H1 (cell line): ENCODE results near the gene COL20A1. TPM values are rescaled to one million over a fixed set of nuclear protein-coding genes. Genes with fewer than 3 reads are reported as not detected.

Source experiments
- CTCF ChIA-PET: fragments of 300-600 bp; sonication (Branson Sonifier 250); formaldehyde crosslinking; loops from one replicate; lab custom pipeline; 2021; ENCODE audit not compliant: partially characterized antibody; lab: Charles Lee
- POLR2A ChIA-PET: fragments of 300-600 bp; sonication (Branson Sonifier 250); formaldehyde crosslinking; loops from one replicate; lab custom pipeline; 2021; ENCODE audit warnings: inconsistent platforms; ENCODE audit not compliant: partially characterized antibody; lab: Charles Lee
- DNase-seq, 2 experiments: peaks; one replicate each; pipeline versions ENCODE4 v3.0.0 to v3.0.0-alpha.2; 2010 to 2022; ENCODE audit warnings: low spot score in 2 of 2, low read depth in 1 of 2, mixed read lengths in 1 of 2
- FAIRE-seq: peaks from 2 replicates; lab custom pipeline; 2011; peaks lifted over from hg19 to GRCh38; lab: Jason Lieb, UNC
- H2AFZ ChIP-seq: 2 replicates; pipeline ENCODE4 v1.8.1; 2012; ENCODE audit warnings: low read length, inconsistent platforms
- H2AK5ac ChIP-seq: 2 replicates; pipeline ENCODE4 v1.6.1; 2013; ENCODE audit warnings: low read depth, low read length
- H2BK120ac ChIP-seq: replicated peaks from 2 replicates; pipeline ENCODE3; 2013; ENCODE audit warnings: low read depth, low read length, inconsistent platforms
- H2BK12ac ChIP-seq: 2 replicates; pipeline ENCODE4 v1.6.1; 2013; ENCODE audit warnings: low read depth, low read length
- H2BK15ac ChIP-seq: 2 replicates; pipeline ENCODE4 v1.6.1; 2013; ENCODE audit warnings: low read length
- H2BK20ac ChIP-seq: 2 replicates; pipeline ENCODE4 v1.6.1; 2013; ENCODE audit warnings: low read length
- H2BK5ac ChIP-seq: 2 replicates; pipeline ENCODE4 v1.6.1; 2013; ENCODE audit warnings: low read depth, low read length
- H3K14ac ChIP-seq: 2 replicates; pipeline ENCODE4 v1.6.1; 2013; ENCODE audit warnings: inconsistent platforms; ENCODE audit not compliant: insufficient read length
- H3K18ac ChIP-seq: 2 replicates; pipeline ENCODE4 v1.6.1; 2013; ENCODE audit warnings: low read length; ENCODE audit errors: extremely low read depth
- H3K23ac ChIP-seq: 2 replicates; pipeline ENCODE4 v1.6.1; 2013; ENCODE audit warnings: inconsistent platforms; ENCODE audit not compliant: insufficient read length
- H3K23me2 ChIP-seq: 2 replicates; pipeline ENCODE4 v1.6.1; 2013; ENCODE audit warnings: low read depth, low read length
- H3K27ac ChIP-seq: 2 replicates; pipeline ENCODE4 v1.6.1; 2011; ENCODE audit warnings: low read depth, low read length, inconsistent platforms
- H3K27me3 ChIP-seq, 4 experiments: replicated peaks in 1 of 4; 1 replicate in 1 of 4; 2 replicates in 3 of 4; pipeline versions ENCODE4 v1.6.1 to v1.8.1; 2011 to 2013; ENCODE audit warnings: low read length in 3 of 4, mild to moderate bottlenecking in 3 of 4, inconsistent platforms in 2 of 4, mixed read lengths in 2 of 4, moderate library complexity in 1 of 4; ENCODE audit not compliant: control insufficient read depth in 3 of 4, insufficient read depth in 3 of 4; ENCODE audit errors: extremely low read depth in 1 of 4
- H3K36me3 ChIP-seq, 4 experiments: 2 replicates each; pipeline versions ENCODE4 v1.6.1 to v1.8.1; 2011 to 2013; ENCODE audit warnings: mild to moderate bottlenecking in 4 of 4, low read length in 3 of 4, moderate library complexity in 2 of 4, control low read depth in 1 of 4, inconsistent platforms in 1 of 4; ENCODE audit not compliant: insufficient read depth in 4 of 4, control insufficient read depth in 2 of 4
- H3K4ac ChIP-seq: replicated peaks from 2 replicates; pipeline ENCODE3; 2013; ENCODE audit warnings: low read length, low read depth, mixed read lengths, inconsistent platforms; ENCODE audit not compliant: insufficient read length
- H3K4me1 ChIP-seq, 4 experiments: replicated peaks in 1 of 4; 1 replicate in 1 of 4; 2 replicates in 3 of 4; pipeline versions ENCODE4 v1.6.1 to v1.8.1; 2011 to 2013; ENCODE audit warnings: low read length in 3 of 4, inconsistent platforms in 2 of 4, mixed read lengths in 1 of 4; ENCODE audit not compliant: insufficient read depth in 4 of 4, control insufficient read depth in 3 of 4
- H3K4me2 ChIP-seq, 2 experiments: 2 replicates each; pipeline versions ENCODE4 v1.6.1 to v1.8.1; 2011 to 2013; ENCODE audit warnings: low read depth in 2 of 2, low read length in 2 of 2, control low read depth in 1 of 2, inconsistent platforms in 1 of 2, mild to moderate bottlenecking in 1 of 2; ENCODE audit not compliant: insufficient read depth in 1 of 2
- H3K4me3 ChIP-seq, 4 experiments: fragments of 200-600, 300-600 bp in 1 of 4; sonication (generic), shearing (Covaris generic), sonication (Bioruptor Twin) in 1 of 4; 2 replicates each; pipeline versions ENCODE4 v1.5.1 to v1.8.1; 2011 to 2016; ENCODE audit warnings: low read length in 4 of 4, low read depth in 3 of 4, control low read depth in 2 of 4, inconsistent platforms in 2 of 4, mild to moderate bottlenecking in 2 of 4, mixed read lengths in 1 of 4, moderate library complexity in 1 of 4; ENCODE audit not compliant: insufficient read depth in 2 of 4; ENCODE audit errors: extremely low read depth in 1 of 4
- H3K56ac ChIP-seq: replicated peaks from 2 replicates; pipeline ENCODE3; 2013; ENCODE audit warnings: low read depth, mild to moderate bottlenecking, mixed read lengths, low read length, inconsistent platforms; ENCODE audit not compliant: insufficient read length
- H3K79me1 ChIP-seq: 2 replicates; pipeline ENCODE4 v1.6.1; 2013; ENCODE audit warnings: low read depth, low read length, control low read depth
- H3K79me2 ChIP-seq, 2 experiments: 2 replicates each; pipeline versions ENCODE4 v1.6.1 to v1.8.1; 2012 to 2013; ENCODE audit warnings: low read length in 2 of 2, mild to moderate bottlenecking in 2 of 2, inconsistent platforms in 1 of 2; ENCODE audit not compliant: insufficient read depth in 2 of 2, control insufficient read depth in 1 of 2
- H3K9ac ChIP-seq, 4 experiments: replicated peaks in 1 of 4; 1 replicate in 1 of 4; 2 replicates in 3 of 4; pipeline versions ENCODE4 v1.6.1 to v1.8.1; 2011 to 2013; ENCODE audit warnings: low read depth in 3 of 4, low read length in 3 of 4, control low read depth in 2 of 4, mild to moderate bottlenecking in 2 of 4, moderate library complexity in 2 of 4, inconsistent platforms in 1 of 4; ENCODE audit errors: extremely low read depth in 1 of 4
- H3K9me3 ChIP-seq, 2 experiments: 2 replicates each; pipeline versions ENCODE4 v1.6.1 to v1.8.1; 2012 to 2013; ENCODE audit warnings: mild to moderate bottlenecking in 2 of 2, moderate library complexity in 2 of 2, control low read depth in 1 of 2, inconsistent platforms in 1 of 2, low read depth in 1 of 2, low read length in 1 of 2, mixed read lengths in 1 of 2; ENCODE audit not compliant: insufficient read depth in 2 of 2
- H4K20me1 ChIP-seq, 2 experiments: replicated peaks in 1 of 2; 2 replicates each; pipeline versions ENCODE3 to v1.8.1; 2011 to 2013; ENCODE audit warnings: inconsistent platforms in 2 of 2, low read length in 2 of 2, mild to moderate bottlenecking in 1 of 2; ENCODE audit not compliant: insufficient read depth in 2 of 2, control insufficient read depth in 1 of 2
- H4K5ac ChIP-seq: 2 replicates; pipeline ENCODE4 v1.6.1; 2013; ENCODE audit warnings: low read length, low read depth, mixed read lengths, inconsistent platforms; ENCODE audit not compliant: insufficient read length
- H4K8ac ChIP-seq: 2 replicates; pipeline ENCODE4 v1.8.0; 2013; ENCODE audit warnings: mild to moderate bottlenecking, moderate library complexity, low read length, inconsistent platforms; ENCODE audit not compliant: insufficient read depth; ENCODE audit errors: extremely low read depth
- H4K91ac ChIP-seq: replicated peaks from 2 replicates; pipeline ENCODE3; 2013; ENCODE audit warnings: low read length, mixed read lengths, inconsistent platforms; ENCODE audit not compliant: insufficient read length
- BACH1 ChIP-seq: IDR thresholded peaks from 2 replicates; pipeline ENCODE4 v1.6.1; 2012; ENCODE audit warnings: low read length, improper control_type of control experiment
- CBX5 ChIP-seq: fragments of 300-800, 300-1000 bp; sonication (generic); IDR thresholded peaks from 2 replicates; pipeline ENCODE4 v1.7.1; 2016; ENCODE audit warnings: antibody characterized with exemption, low read length, low read depth
- CHD2 ChIP-seq: IDR thresholded peaks from 2 replicates; pipeline ENCODE4 v1.6.1; 2012; ENCODE audit warnings: low read length, improper control_type of control experiment
- CTBP2 ChIP-seq: IDR thresholded peaks from 2 replicates; pipeline ENCODE4 v1.7.0; 2011; ENCODE audit warnings: borderline replicate concordance, mild to moderate bottlenecking, moderate library complexity, mixed read lengths, low read length; ENCODE audit not compliant: insufficient read depth, insufficient read length
- EGR1 ChIP-seq: IDR thresholded peaks from 2 replicates; pipeline ENCODE4 v1.6.1; 2011; ENCODE audit warnings: low read depth, low read length, borderline replicate concordance
- FOSL1 ChIP-seq: IDR thresholded peaks from 2 replicates; pipeline ENCODE4 v1.6.1; 2011; ENCODE audit warnings: mild to moderate bottlenecking, low read depth, low read length, moderate library complexity; ENCODE audit not compliant: insufficient read depth
- KDM5A ChIP-seq: fragments of 200-600 bp; IDR thresholded peaks from 2 replicates; pipeline ENCODE4 v1.7.1; 2012; ENCODE audit warnings: mild to moderate bottlenecking, low read length, inconsistent platforms, mixed read lengths
- WGBS, 2 experiments: shearing (Covaris generic) in 1 of 2; methylation state at CpG; one replicate each; pipeline versions ENCODE4 v1.1.6 to v1.1.7; 2013 to 2015; ENCODE audit warnings: low lambda C conversion rate in 2 of 2, mixed read lengths in 2 of 2, inconsistent platforms in 1 of 2, low coverage in 1 of 2, missing lambda C conversion rate in 1 of 2; ENCODE audit not compliant: insufficient replicate concordance in 2 of 2, insufficient coverage in 1 of 2, insufficient read length in 1 of 2; ENCODE audit errors: extremely low coverage in 1 of 2, missing lambda C conversion rate in 1 of 2; 5-methylcytosine and 5-hydroxymethylcytosine counted together
- polyA plus RNA-seq, 7 experiments: library from polyadenylated mRNA; depleted of rRNA in 3 of 7; stranded (reverse) in 5 of 7; unstranded in 2 of 7; fragments of >200 nt in 5 of 7; fragments of 200-250 nt in 2 of 7; gene quantifications; 1 replicate in 5 of 7; 2 replicates in 1 of 7; 4 replicates in 1 of 7; pipeline versions ENCODE4 v1.2.1 to v1.2.3, GENCODE V29; 2011 to 2013; ENCODE audit warnings: missing spikeins in 2 of 7, mixed read lengths in 2 of 7
- total RNA-seq: library from RNA; stranded (reverse); fragmentation: NEBNext Ultra II Directional; extraction: Animal tissue kit (Norgen Biotek cat#: 25700); gene quantifications from 2 replicates; pipeline ENCODE4 v1.2.1, GENCODE V29; 2021

The COL20A1 gene
- total and polyA plus RNA-seq, 2 of the 8 experiments (the other 6 are each of a cell fraction or from before 2014, with no cell fraction given): 0.19 to 0.21 TPM

- FAIRE-seq: no peak
- POLR2A ChIA-PET: no interaction called here
- no peaks in the 10 kb centered on the region for H4K20me1 ChIP-seq
- H3K23me2 ChIP-seq: no peaks in the 10 kb centered on the region
- no peaks in the 10 kb centered on the region for H3K36me3 ChIP-seq
- H3K4me1 ChIP-seq: peaks cover 0 to 5% (median 1%) of the 10 kb centered on the region in 4 experiments; a peak in 3 of 7 replicates
- H2AFZ ChIP-seq: no peak overlapping the region
- WGBS, 2 experiments: 86% methylated on average over 18 of the region's 21 CpGs; no CpG with 5 or more reads in 1 of the 2 experiments
- H2BK20ac ChIP-seq: no peak overlapping the region
- no peak overlapping the region for H3K23ac ChIP-seq
- H4K8ac ChIP-seq: no peak overlapping the region
- H2BK120ac ChIP-seq: no peak overlapping the region
- H3K27ac ChIP-seq: no peak overlapping the region
- H4K91ac ChIP-seq: no peak overlapping the region
- no peak overlapping the region for H2AK5ac ChIP-seq
- no peak overlapping the region for H3K4me2 ChIP-seq
- no peak overlapping the region for H3K4ac ChIP-seq
- CTCF ChIA-PET: interaction anchor here (0.6 to 5.9 kb wide), 6 partner anchors 12 to 148 kb away, joined by 3 to 43 read pairs (median 8); no protein-coding TSS in a partner anchor
- no peaks in the 10 kb centered on the region for H3K79me2 ChIP-seq
- H3K79me1 ChIP-seq: no peaks in the 10 kb centered on the region
- H2BK5ac ChIP-seq: no peak overlapping the region
- H3K4me3 ChIP-seq: no peak overlapping the region
- no peak overlapping the region for H3K9ac ChIP-seq
- no peak overlapping the region for H3K18ac ChIP-seq
- H3K27me3 ChIP-seq: no peaks in the 10 kb centered on the region
- no peak overlapping the region for H2BK12ac ChIP-seq
- no peak overlapping the region for H4K5ac ChIP-seq
- H2BK15ac ChIP-seq: no peak overlapping the region
- peaks cover 6 to 20% of the 10 kb centered on the region in 2 experiments; a peak in 3 of 4 replicates for H3K9me3 ChIP-seq
- no peak overlapping the region for H3K56ac ChIP-seq
- no peak overlapping the region for H3K14ac ChIP-seq
- no peak for DNase-seq
- no peak for TF ChIP-seq EGR1
- no peak for TF ChIP-seq CTBP2
- TF ChIP-seq FOSL1: no peak
- TF ChIP-seq CHD2: no peak
- TF ChIP-seq BACH1: no peak
- TF ChIP-seq CBX5: no peak
- no peak for TF ChIP-seq KDM5A
Observed at GRCh38 chr20:63328718-63329275, 35.8 kb downstream of the COL20A1 start.
